Colon (tissue), 2 donors: ENCODE results near the gene SH3BP4.

Experiments
- FAIRE-seq: peaks from 2 replicates; lab custom pipeline; 2012; peaks lifted over from hg19 to GRCh38; lab: Jason Lieb, UNC
- donor health status: control.
- donor health status: control.

SH3BP4 gene

GRCh38 chr2:234947556-234947955, 4.3 kb upstream of the SH3BP4 start:
- FAIRE-seq: no peak

GRCh38 chr2:234949762-234950434, 1.9 kb upstream of the SH3BP4 start:
- no peak for FAIRE-seq

GRCh38 chr2:234950435-234950729, 1.4 kb upstream of the SH3BP4 start:
- no peak for FAIRE-seq

- no peak for FAIRE-seq
Observed at GRCh38 chr2:234950730-234951663, 820 bp upstream of the SH3BP4 start.

- FAIRE-seq: no peak
Observed at GRCh38 chr2:234952270-234953115, 676 bp downstream of the SH3BP4 start.

- FAIRE-seq: no peak
Observed at GRCh38 chr2:234953116-234954031, 1.6 kb downstream of the SH3BP4 start.

- FAIRE-seq: no peak
Observed at GRCh38 chr2:234954551-234954992, 2.8 kb downstream of the SH3BP4 start.

- FAIRE-seq: no peak
Observed at GRCh38 chr2:234955091-234955591, 3.3 kb downstream of the SH3BP4 start.

GRCh38 chr2:234955971-234956509, 4.2 kb downstream of the SH3BP4 start:
- no peak for FAIRE-seq

- FAIRE-seq: no peak
Observed at GRCh38 chr2:234957834-234958135, 6.0 kb downstream of the SH3BP4 start.

- no peak for FAIRE-seq
Observed at GRCh38 chr2:234958311-234958710, 6.5 kb downstream of the SH3BP4 start.

GRCh38 chr2:234958746-234959395, 7.1 kb downstream of the SH3BP4 start:
- no peak for FAIRE-seq

GRCh38 chr2:234960175-234961088, 8.6 kb downstream of the SH3BP4 start:
- no peak for FAIRE-seq

GRCh38 chr2:234961784-234962183, 10.0 kb downstream of the SH3BP4 start:
- FAIRE-seq: no peak

GRCh38 chr2:234963773-234964615, 12.2 kb downstream of the SH3BP4 start:
- no peak for FAIRE-seq

GRCh38 chr2:234964631-234965461, 13.0 kb downstream of the SH3BP4 start:
- no peak for FAIRE-seq

GRCh38 chr2:234966340-234966739, 14.5 kb downstream of the SH3BP4 start:
- no peak for FAIRE-seq
